ENCODE results near the gene CDH12. TPM values are rescaled to one million over a fixed set of nuclear protein-coding genes. Genes with fewer than 3 reads are reported as not detected.

Gene CDH12
- total and polyA plus RNA-seq, 2 donors (not counting 3 experiments of a cell fraction or from before 2014, with no cell fraction given) = 0.03 TPM; not detected in 1

GRCh38 chr5:22278164-22278563, 575.0 kb downstream of the CDH12 start:
- POLR2A ChIA-PET = no interaction called here
- no peak for DNase-seq (ENCODE audit: low read depth, low spot score)
- TF ChIP-seq GATA2 (IDR thresholded peaks at IDR 0.05; ENCODE audit: insufficient read depth, insufficient read length, low read depth, low read length) = no peak
- TF ChIP-seq EZH2 (IDR thresholded peaks at IDR 0.05; ENCODE audit: borderline replicate concordance, low read depth, low read length, severe bottlenecking) = no peak
- no peak for TF ChIP-seq JUN (IDR thresholded peaks at IDR 0.05; ENCODE audit: borderline replicate concordance, insufficient read depth, insufficient read length, low read depth)
- TF ChIP-seq MYC (IDR thresholded peaks at IDR 0.05; ENCODE audit: low read depth, low read length) = no peak
- no peak for TF ChIP-seq FOS (IDR thresholded peaks at IDR 0.05; ENCODE audit: borderline replicate concordance, insufficient read depth, low read length)
- TF ChIP-seq, protein P1, sequence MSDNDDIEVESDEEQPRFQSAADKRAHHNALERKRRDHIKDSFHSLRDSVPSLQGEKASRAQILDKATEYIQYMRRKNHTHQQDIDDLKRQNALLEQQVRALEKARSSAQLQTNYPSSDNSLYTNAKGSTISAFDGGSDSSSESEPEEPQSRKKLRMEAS (IDR thresholded peaks at IDR 0.05; ENCODE audit: insufficient read depth, insufficient read length) = no peak
- no peak for TF ChIP-seq POLR2AphosphoS5 (IDR thresholded peaks at IDR 0.05; ENCODE audit: insufficient read depth, low read depth, low read length)
- no peak for TF ChIP-seq POLR2A (IDR thresholded peaks at IDR 0.05; ENCODE audit: low read depth, low read length)
- TF ChIP-seq, protein P2, sequence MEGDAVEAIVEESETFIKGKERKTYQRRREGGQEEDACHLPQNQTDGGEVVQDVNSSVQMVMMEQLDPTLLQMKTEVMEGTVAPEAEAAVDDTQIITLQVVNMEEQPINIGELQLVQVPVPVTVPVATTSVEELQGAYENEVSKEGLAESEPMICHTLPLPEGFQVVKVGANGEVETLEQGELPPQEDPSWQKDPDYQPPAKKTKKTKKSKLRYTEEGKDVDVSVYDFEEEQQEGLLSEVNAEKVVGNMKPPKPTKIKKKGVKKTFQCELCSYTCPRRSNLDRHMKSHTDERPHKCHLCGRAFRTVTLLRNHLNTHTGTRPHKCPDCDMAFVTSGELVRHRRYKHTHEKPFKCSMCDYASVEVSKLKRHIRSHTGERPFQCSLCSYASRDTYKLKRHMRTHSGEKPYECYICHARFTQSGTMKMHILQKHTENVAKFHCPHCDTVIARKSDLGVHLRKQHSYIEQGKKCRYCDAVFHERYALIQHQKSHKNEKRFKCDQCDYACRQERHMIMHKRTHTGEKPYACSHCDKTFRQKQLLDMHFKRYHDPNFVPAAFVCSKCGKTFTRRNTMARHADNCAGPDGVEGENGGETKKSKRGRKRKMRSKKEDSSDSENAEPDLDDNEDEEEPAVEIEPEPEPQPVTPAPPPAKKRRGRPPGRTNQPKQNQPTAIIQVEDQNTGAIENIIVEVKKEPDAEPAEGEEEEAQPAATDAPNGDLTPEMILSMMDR (IDR thresholded peaks at IDR 0.05; ENCODE audit: extremely low read depth in 1 of 2, insufficient read depth in 1 of 2, low read depth in 1 of 2, low read length in 2 of 2) = no peak
- intact Hi-C loops (cut with micrococcal nuclease) = no loop called here
- dilution Hi-C loops (cut with MboI; ENCODE audit: extremely low pct_ligation_motif_present, low sequenced_read_pairs) = no loop called here
- FAIRE-seq = no peak
- Histone ChIP-seq H3K79me2 (ENCODE audit: control insufficient read depth, insufficient read depth, low read length) (no peaks in the 10 kb centered on the region), H3K9me1 (replicated peaks; ENCODE audit: control insufficient read depth, extremely low read depth, insufficient read depth, low read length) (no peaks in the 10 kb centered on the region), H2AFZ (ENCODE audit: low read depth, low read length) (no peak overlapping the region), H3K36me3 (ENCODE audit: control insufficient read depth in 2 of 2, extremely low read depth in 1 of 2, insufficient read depth in 2 of 2, low read length in 2 of 2) (no peaks in the 10 kb centered on the region), H3K9ac (replicated peaks; ENCODE audit: extremely low read depth, insufficient read depth, low read length) (no peak overlapping the region), H3K27ac (ENCODE audit: insufficient read depth, low read depth, low read length) (no peak overlapping the region), H3K9me3 (replicated peaks; ENCODE audit: control insufficient read depth, insufficient read depth, low read length) (no peaks in the 10 kb centered on the region), H3K4me2 (ENCODE audit: insufficient read depth, low read length) (no peak overlapping the region), H4K20me1 (replicated peaks; ENCODE audit: control insufficient read depth, extremely low read depth, insufficient read depth, low read length) (no peaks in the 10 kb centered on the region), H3K4me1 (ENCODE audit: control insufficient read depth, extremely low read depth, insufficient read depth, low read length) (no peaks in the 10 kb centered on the region), H3K27me3 (ENCODE audit: control insufficient read depth in 2 of 2, insufficient read depth in 2 of 2, low read length in 2 of 2) (no peaks in the 10 kb centered on the region), H3K4me3 (replicated peaks in 1 of 3; ENCODE audit: insufficient read depth in 1 of 3, low read depth in 1 of 3, low read length in 3 of 3) (no peak overlapping the region)
- CTCF ChIA-PET = interaction anchor here (1.5 kb wide), 1 partner anchor 10 kb away, joined by 3 read pairs; no protein-coding TSS in a partner anchor
- BruUV-seq (replicated peaks) = no TSS peak

Data from endothelial cell of umbilical vein (primary cell).